Parathyroid adenoma (tissue), 2 donors: Measurements from ENCODE around the gene TRNP1.

Experiments used
- H2AFZ ChIP-seq: fragments of 300-600 bp; sonication (generic); one replicate; pipeline ENCODE4 v1.7.0; 2017; ENCODE audit warnings: antibody characterized with exemption, mild to moderate bottlenecking
- H3K27ac ChIP-seq: fragments of 300-600 bp; sonication (generic); one replicate; pipeline ENCODE4 v1.7.0; 2017
- H3K27me3 ChIP-seq: fragments of 300-600 bp; sonication (generic); one replicate; pipeline ENCODE4 v1.7.0; 2017; ENCODE audit warnings: low read length; ENCODE audit not compliant: control insufficient read depth, insufficient read depth
- H3K36me3 ChIP-seq: fragments of 300-600 bp; sonication (generic); one replicate; pipeline ENCODE4 v1.7.0; 2017; ENCODE audit warnings: low read length; ENCODE audit not compliant: control insufficient read depth, insufficient read depth
- H3K4me1 ChIP-seq: fragments of 300-600 bp; sonication (generic); one replicate; pipeline ENCODE4 v1.7.0; 2017; ENCODE audit warnings: control low read depth
- H3K4me2 ChIP-seq: fragments of 300-600 bp; sonication (generic); one replicate; pipeline ENCODE4 v1.7.0; 2017; ENCODE audit warnings: low read length
- H3K4me3 ChIP-seq: fragments of 300-600 bp; sonication (generic); one replicate; pipeline ENCODE4 v1.7.0; 2017; ENCODE audit warnings: low read depth, low read length
- H3K79me2 ChIP-seq: fragments of 300-600 bp; sonication (generic); one replicate; pipeline ENCODE4 v1.7.0; 2017; ENCODE audit warnings: control low read depth
- H3K9ac ChIP-seq: fragments of 300-600 bp; sonication (generic); one replicate; pipeline ENCODE4 v1.7.0; 2017; ENCODE audit warnings: mild to moderate bottlenecking
- H3K9me3 ChIP-seq: fragments of 300-600 bp; sonication (generic); one replicate; pipeline ENCODE4 v1.7.0; 2017; ENCODE audit warnings: low read length; ENCODE audit not compliant: control insufficient read depth
- CTCF ChIP-seq: fragments of 300-600 bp; sonication (generic); IDR thresholded peaks from one replicate; pipeline ENCODE4 v1.7.0; 2017; ENCODE audit warnings: antibody characterized with exemption, mild to moderate bottlenecking
- donor health status: primary hyperparathyroidism.

Gene TRNP1

GRCh38 chr1:27011058-27011764 lies 17.7 kb downstream of the TRNP1 start:
- Histone ChIP-seq H3K4me1 (peaks cover 12% of the 10 kb centered on the region), H3K27ac (peak overlapping the region; percentile 90), H3K36me3 (no peaks in the 10 kb centered on the region), H3K9ac (no peak overlapping the region), H3K9me3 (no peaks in the 10 kb centered on the region), H3K4me2 (peak overlapping the region; percentile 63), H3K27me3 (no peaks in the 10 kb centered on the region), H2AFZ (peak overlapping the region; percentile 46), H3K79me2 (no peaks in the 10 kb centered on the region), H3K4me3 (peak overlapping the region; percentile 39)
- TF ChIP-seq CTCF: no peak

- no peaks in the 10 kb centered on the region for H3K79me2 ChIP-seq
- H3K27me3 ChIP-seq: no peaks in the 10 kb centered on the region
- H3K4me2 ChIP-seq: peak overlapping the region; percentile 63
- H2AFZ ChIP-seq: peak overlapping the region; percentile 7
- H3K36me3 ChIP-seq: no peaks in the 10 kb centered on the region
- H3K27ac ChIP-seq: no peak overlapping the region
- no peaks in the 10 kb centered on the region for H3K9me3 ChIP-seq
- peak overlapping the region; percentile 39 for H3K4me3 ChIP-seq
- peaks cover 12% of the 10 kb centered on the region for H3K4me1 ChIP-seq
- no peak for TF ChIP-seq CTCF
- H3K9ac ChIP-seq: no peak overlapping the region
Measured at GRCh38 chr1:27011976-27012563, 18.6 kb downstream of the TRNP1 start.

GRCh38 chr1:27015260-27015659 lies 21.8 kb downstream of the TRNP1 start:
- H3K27me3 ChIP-seq: no peaks in the 10 kb centered on the region

GRCh38 chr1:27016376-27016775 lies 22.9 kb downstream of the TRNP1 start:
- H3K9ac ChIP-seq: no peak overlapping the region
- no peaks in the 10 kb centered on the region for H3K36me3 ChIP-seq
- no peaks in the 10 kb centered on the region for H3K9me3 ChIP-seq
- no peak overlapping the region for H3K4me2 ChIP-seq
- no peaks in the 10 kb centered on the region for H3K79me2 ChIP-seq
- H3K4me3 ChIP-seq: no peak overlapping the region
- no peak overlapping the region for H2AFZ ChIP-seq
- H3K27ac ChIP-seq: no peak overlapping the region
- TF ChIP-seq CTCF: no peak
- H3K4me1 ChIP-seq: no peaks in the 10 kb centered on the region
- H3K27me3 ChIP-seq: no peaks in the 10 kb centered on the region

More at GRCh38 chr1:27015260-27015659, 21.8 kb downstream of the TRNP1 start:
- no peak overlapping the region for H3K27ac ChIP-seq
- H3K9ac ChIP-seq: no peak overlapping the region
- TF ChIP-seq CTCF: no peak
- H3K4me2 ChIP-seq: no peak overlapping the region
- no peaks in the 10 kb centered on the region for H3K9me3 ChIP-seq
- H2AFZ ChIP-seq: no peak overlapping the region
- H3K79me2 ChIP-seq: no peaks in the 10 kb centered on the region
- H3K4me1 ChIP-seq: peaks cover 3% of the 10 kb centered on the region
- H3K36me3 ChIP-seq: no peaks in the 10 kb centered on the region
- H3K4me3 ChIP-seq: no peak overlapping the region

GRCh38 chr1:27017207-27017606 lies 23.7 kb downstream of the TRNP1 start:
- H3K9me3 ChIP-seq: no peaks in the 10 kb centered on the region
- no peak for TF ChIP-seq CTCF
- no peaks in the 10 kb centered on the region for H3K4me1 ChIP-seq
- H3K9ac ChIP-seq: no peak overlapping the region
- H3K27ac ChIP-seq: no peak overlapping the region
- no peak overlapping the region for H3K4me3 ChIP-seq
- H3K79me2 ChIP-seq: no peaks in the 10 kb centered on the region
- no peak overlapping the region for H3K4me2 ChIP-seq
- no peak overlapping the region for H2AFZ ChIP-seq
- no peaks in the 10 kb centered on the region for H3K27me3 ChIP-seq
- no peaks in the 10 kb centered on the region for H3K36me3 ChIP-seq
